GM19238 (cell line): ENCODE data around the gene GTF3C1.

Experiments
- DNase-seq: peaks from one replicate; pipeline ENCODE4 v3.0.0; 2011; ENCODE audit warnings: low spot score; ENCODE audit not compliant: insufficient read length

GTF3C1 gene

DNA sequence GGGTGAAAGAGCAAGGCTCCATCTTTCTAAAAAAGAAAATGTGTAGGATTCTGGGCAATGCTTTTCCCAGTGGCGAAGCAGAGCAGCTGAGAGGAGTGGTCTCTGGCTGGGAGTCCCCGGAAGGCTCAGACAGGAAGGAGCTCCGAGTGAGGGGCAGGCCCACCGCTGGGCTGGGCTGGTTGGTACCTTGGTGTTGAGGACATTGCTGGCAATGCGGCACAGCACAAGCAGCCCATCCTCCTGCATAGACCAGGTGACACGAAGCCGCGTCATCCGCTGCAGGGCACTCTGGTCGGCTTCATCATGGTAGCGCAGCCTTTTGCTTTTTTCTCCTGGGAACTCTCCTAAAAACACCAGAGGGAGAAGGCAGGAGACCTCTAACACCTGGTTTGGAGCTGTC lies 63.9 kb downstream of the GTF3C1 start:
- DNase-seq: no peak

DNA sequence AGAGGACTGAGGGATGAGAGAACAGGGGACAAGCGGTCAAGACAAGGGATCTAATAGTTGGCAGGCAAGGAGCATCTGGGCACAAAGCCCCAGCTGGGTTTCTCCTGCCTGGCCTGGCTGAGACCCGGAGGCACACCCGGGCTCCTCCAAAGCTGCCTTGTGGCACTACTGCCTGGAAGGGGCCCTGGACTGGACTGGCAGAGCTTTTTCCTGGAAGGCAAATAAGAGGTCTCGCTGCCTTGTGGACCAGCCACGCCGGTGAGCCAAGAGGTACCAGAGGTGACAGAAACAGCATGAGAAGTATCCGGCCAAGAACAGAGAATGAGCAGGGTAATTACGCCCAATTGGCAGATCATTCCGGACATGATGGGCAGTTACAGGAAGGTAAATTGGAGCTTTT lies 64.6 kb downstream of the GTF3C1 start:
- no peak for DNase-seq

DNA sequence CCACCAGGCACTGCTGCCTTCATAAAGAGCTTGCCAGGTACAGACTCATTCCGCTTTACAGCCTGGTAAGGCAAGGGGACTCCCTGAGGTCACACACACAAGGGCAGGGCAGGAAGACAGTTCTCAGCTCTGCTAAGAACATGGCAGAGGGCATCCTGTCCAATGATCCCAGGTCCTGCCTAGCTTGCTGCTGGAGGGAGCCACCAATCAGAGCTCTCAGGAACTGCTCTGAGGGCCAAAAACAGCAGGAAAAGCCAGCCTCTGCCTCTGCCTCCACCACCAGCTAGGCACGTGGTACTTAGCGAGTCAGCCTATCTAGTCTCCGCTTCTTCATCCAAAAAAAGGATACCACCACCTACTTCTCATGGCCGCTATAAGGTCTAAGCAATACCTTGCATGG lies 66.1 kb downstream of the GTF3C1 start:
- no peak for DNase-seq

DNA sequence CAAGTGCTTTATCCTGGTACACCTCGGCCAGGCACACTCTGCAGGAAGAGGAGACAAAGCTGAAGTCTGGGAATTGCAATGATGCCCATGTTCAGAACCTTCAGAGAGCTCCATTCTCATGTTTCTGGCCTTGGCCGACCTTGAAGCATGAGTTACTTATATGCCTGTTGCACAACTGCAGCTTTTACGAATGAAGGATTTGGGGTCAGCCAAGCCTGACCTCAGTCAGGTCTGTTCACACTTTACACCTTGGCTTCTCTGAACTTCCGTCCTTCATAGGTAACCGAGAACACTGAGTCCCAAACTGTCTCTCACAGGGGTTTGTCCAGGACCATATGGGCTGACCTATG lies 66.7 kb downstream of the GTF3C1 start:
- DNase-seq: no peak

DNA sequence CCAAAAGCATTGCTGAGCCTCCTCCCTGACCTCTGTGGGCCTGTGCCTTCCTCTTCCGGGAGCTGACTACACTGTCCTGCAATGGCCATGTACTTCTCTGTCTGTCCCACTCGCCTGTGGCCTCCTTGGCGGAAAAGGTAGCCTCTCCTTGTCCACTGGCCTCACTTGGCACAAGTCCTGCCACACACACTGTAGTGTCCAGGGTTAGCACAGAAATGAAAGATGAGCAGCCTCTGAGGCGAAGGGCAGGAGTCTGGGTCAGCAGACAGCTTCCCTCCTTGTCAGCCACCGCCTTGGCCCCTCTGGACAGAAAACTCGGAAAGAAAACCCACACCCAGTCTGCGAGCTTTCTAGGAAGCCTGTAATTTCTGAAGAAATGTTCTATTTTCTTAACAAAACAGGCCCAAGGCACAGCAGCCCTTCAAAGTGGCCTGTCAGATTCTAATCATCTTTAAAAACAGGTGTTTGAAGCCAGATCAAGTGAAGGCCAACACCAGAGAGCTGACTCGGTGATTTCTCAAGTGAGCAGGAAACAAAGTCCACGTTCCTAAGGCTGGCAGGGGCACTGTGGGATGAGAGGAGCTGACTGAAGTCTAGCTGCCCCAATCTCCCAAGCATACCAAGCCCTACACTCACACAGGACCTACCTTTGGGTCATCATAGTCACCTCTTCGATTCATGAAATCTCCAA lies 67.2 kb downstream of the GTF3C1 start:
- DNase-seq: no peak

DNA sequence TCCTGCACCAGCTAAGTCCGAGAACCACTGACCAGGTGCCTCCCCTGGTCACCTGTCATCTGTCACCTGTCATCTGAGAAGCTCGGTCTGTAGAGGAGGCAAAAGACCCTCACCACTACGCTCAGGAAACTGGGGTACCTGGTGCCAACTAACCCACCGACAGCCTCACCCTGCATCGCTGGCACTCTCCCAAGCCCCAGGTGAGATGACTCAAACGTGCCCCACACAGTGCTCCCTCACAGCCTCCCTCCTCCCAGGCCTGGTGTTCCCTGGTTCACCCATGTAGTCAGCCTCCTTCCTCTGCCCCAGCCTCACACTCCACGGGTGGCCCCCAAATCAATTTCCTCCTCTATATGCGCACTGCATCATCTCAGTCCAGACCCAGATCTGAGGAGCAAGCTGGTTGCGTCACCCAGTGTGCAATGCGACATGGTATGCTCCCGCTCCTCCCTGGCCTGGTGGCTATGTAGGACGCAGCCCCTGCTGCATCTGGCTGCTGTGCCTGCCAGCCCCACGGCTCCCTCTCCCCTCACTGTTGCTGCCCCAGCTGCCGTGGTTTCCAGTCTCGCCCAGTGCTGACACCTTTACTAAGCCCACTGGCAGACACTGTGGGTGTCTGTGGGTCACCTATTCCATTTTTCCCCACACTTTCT lies 68.3 kb downstream of the GTF3C1 start:
- no peak for DNase-seq

DNA sequence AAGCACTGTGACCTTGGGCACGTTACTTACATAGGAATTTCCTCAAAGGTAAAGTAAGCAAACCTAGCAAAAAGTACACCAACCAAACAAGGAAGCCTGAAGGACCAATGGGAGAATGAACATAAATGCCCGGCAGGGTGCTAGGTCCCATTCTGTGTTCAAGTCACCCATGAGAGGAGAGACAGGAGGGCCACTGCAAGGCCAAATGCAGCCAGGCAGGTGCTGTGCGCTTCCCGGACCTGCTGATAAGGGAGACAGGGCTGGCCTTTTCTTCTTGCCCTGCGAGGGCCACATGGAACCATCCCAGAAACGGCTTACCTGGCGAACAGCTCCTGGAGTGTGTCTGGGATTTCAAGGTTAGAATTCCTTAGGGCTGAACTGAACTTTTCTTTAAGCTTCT lies 69.0 kb downstream of the GTF3C1 start:
- no peak for DNase-seq

DNA sequence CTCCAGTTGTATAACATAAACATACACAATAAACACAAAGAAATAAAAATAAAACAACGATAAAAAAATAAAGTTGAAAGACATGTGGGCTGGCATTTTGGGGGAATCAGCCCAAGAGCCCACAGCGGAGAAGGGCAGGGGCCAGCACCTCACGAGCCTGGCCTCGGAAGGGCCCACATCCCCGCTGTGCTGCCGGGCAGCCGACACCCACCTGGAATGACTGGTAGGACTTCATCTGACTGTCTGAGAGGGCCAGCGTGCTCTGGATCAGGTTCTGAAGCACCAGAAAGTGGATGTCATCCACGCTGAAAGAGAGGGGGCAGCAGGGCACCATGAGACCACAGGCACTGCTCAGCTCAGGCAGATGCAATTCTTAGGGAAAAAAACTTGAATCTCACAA lies 73.5 kb downstream of the GTF3C1 start:
- no peak for DNase-seq

DNA sequence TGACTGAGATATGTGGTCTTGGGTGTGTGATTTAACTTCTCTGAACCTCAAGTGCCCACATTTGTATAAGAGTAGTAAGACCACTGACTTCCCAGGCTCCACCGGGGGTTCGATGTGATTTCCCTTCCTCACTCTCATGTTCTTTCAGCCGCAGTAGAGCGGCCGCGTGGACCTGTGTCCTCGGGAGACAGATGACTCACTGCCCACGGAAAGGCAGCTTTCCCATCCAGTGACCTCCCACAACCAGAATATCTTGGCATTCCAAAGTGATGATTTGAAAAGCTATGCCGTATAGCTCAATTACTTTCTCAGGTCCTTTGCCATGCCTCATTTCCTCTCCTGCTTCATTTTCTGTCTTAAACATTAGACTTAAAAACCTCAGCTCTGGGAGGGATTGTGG lies 74.2 kb downstream of the GTF3C1 start:
- DNase-seq: no peak

DNA sequence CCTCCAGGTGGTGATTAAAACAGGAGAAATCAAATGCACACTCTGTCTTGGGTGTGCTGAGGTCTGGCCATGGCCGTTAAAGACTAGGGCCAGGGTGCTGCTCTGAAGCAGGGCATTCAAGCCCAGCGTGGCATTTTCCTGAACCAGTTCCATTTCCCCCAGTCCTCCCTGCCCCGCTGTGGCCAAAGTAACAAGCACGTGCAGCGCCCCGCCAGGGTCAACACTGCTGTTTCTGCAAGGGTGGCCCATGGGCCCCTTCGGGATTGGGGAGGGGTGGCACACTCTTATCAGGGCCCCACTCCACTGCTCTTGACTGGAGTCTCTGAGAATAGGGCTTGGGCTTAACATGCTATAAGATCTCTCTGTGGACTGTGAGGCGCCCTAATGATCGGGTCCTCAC lies 74.8 kb downstream of the GTF3C1 start:
- no peak for DNase-seq

DNA sequence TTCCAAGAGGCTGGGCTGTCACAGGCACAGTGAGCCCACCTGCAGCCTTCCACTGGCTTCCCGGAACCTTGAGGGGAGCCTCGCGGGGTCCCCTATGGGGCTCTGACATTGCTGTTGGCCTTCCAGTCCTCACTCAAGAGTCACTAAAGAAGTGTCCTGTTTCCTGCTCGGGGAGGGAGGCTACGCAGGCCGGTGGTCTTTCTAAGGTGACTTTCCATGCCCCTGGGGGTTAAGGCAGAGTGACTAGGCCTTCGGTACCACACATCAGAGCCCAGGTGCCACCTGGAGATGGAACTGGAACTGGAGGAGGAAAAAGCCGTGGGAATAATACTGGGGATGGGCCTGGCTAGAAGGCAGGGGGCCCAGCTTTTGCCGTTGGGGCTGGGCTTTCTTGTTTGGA lies 75.7 kb downstream of the GTF3C1 start:
- DNase-seq: no peak

DNA sequence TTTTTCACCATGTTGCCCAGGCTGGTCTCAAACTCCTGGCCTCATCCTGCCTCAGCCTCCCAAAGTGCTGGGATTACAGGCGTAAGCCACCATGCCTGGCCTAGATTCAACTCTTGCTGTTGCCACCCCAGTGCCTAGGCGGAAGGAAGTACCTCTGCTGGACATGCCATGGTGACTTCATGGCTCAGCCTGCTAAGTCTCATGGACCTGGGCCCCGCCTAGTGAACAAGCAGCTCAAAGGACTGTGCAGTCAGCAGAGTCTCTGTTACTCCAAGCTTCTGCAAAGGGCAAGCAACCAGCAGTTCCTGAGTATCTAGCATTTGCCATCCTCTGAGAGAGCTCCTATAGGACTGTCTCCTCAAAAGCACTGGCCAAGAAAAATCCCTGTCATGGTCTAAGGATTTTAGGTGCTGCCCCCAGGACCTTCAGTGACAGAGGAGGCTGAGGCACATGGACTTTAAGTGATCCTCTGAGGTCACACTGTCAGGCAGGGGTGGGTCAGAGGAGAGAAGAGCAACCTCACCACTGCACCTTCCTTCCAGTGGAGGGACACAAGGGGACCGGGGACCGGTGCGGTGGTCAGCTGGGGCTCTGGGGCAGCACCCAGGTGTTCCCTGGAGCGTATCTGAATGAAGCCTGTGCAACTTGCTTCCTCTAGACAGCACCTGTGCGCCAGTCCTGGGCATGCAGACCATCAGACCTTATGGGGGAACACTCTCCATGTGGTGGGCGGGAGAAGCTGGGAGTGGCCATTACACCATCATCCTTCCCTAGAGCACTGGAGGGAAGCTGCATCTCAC lies 76.4 kb downstream of the GTF3C1 start:
- DNase-seq: no peak

DNA sequence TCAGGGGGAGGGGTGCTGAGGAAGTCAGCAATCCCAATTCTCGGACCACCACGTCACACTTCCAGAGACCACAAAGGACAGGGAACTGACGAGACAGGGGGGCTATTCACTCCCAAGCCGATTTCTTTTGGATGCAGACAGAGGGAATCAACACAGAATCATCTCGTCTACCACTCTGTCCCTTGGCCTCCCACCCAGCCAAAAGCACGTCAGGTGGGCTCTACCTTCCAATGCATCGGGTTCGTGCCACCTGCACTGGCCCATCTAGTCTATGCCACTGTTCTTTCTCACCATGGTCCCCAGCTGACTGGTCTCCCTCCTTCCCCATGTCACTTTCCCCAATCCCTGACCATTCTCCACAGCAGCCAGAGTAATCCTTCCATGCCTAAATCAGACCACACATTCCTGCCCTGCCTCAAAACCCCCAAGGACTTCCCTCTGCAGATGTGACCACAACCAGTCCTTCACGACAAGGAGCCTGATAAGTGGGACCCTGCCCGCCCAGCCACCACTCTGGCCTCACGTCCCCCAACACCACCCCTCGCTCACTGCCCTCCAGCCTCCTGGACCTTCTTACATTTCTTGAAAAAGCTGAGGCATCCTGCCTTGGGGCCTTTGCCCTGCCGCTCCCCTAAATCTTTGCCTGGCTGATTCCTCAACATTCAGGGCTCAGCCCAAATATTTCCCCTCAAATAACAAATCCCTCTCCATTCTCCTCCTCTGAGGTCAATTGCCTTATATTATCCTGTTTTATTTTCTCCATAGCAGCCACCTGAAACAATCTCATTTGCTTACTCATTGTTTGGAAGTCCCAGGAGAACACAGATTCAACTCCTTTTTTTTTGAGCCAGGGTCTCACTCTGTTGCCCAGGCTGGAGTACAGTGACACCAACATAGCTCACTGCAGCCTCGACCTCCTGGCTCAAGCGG lies 77.4 kb downstream of the GTF3C1 start:
- DNase-seq: no peak

DNA sequence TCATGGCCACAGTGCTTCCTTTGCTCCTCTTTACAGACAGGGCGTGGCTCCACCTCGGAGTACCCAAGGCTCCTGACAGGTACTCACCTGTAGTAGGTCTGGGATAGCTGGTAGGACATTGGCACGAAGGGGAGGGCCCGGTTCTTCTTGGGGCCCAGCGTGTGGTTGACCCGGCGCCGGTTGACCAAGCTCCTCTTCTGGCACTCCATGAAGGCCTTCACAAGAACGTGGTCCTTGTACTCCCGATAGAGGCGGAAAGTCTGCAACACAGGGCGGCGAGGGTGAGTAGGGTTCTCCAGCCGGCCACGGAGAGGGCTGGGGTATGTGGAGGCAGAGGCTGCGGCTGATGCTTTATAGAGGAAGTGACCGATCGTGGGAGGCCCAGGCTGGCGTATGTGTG lies 78.1 kb downstream of the GTF3C1 start:
- DNase-seq: no peak

DNA sequence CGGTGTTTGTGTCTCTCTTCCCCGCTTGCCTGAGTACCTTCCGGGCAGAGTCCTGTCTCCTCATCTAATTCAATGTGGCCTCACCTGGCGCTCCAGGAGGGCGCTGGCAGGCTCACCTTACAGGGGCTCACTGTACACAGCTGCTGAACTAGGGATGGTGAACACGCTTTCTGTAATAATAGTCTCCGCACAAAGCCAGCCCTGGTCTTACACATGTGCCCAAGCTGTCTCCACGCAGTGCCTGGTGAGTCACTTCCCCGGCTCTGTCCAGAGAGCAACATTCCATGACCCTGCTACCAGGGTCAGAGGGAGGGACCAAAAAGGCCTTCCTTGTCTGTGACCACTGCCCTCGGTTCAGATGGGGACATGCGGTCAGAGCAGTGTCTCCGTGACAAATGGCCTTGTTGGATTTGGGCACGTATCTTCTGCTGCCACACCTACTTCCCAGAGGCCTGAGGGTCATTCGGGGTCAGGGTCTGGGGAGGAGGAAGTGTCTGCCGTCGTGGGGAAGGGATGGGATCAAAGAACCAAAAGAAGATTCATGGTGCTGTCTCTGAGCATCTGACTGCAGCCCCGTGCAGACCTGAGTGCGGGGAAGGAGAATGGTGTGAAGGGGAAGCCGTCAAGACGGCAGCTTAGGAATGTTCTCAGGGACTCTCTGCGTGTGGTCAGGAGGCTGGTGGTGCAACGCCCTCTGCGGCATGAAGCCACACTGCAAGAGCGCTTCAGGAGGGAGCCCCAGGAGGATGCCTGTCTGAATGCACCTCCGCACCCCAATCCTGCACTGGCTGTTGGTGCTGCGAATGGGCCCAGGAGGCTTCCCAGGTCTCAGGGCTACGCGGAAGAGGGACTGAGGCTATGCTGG lies 78.9 kb downstream of the GTF3C1 start:
- no peak for DNase-seq

DNA sequence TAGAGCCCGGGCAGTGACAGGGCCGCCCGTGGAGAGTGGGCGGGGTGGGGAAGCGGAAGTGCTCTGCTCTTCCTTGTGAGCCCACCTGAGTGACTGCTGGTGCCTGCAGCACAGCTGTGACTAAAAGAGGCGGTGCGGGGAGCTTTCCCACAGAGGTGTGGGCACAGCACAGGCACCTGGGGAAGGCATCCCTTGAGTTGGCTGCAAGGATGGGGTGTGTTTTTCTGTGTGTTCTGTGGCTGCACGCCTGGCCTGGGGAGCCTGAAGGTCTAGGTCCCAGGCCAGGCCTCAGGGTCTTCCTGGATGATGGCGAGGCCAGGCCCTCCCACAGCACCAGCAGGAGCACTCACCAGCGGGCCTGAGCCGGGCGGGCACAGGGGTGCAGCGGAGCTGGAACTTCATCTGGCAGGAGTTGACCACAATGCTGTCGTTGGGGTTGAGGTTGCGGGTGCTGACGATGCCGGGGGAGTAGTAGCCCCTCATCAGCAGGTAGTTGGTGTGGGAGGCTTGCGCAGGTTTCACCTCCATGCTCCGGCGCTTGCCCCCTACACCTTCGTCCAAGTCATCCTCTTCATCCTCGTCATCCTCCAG lies 80.7 kb downstream of the GTF3C1 start:
- DNase-seq: no peak

DNA sequence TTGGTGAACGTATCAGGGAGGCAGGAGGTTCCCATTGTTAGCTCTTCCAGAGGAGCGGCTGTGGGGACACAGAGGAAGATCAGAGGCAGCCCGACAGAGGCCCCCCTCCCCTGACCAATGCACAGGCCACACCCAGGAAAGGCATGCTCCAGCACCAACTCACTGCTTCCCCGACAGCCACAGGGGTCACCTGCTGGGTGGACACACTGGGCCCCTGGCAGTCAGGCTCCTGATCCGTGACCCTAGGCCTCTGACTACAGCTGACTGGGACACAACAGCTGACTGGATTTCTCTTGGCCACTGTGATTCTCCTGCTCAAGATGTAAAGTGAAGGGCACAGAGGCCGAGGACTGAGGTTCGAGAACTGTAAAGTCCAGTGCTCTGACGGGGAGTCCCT lies 84.2 kb downstream of the GTF3C1 start:
- no peak for DNase-seq

DNA sequence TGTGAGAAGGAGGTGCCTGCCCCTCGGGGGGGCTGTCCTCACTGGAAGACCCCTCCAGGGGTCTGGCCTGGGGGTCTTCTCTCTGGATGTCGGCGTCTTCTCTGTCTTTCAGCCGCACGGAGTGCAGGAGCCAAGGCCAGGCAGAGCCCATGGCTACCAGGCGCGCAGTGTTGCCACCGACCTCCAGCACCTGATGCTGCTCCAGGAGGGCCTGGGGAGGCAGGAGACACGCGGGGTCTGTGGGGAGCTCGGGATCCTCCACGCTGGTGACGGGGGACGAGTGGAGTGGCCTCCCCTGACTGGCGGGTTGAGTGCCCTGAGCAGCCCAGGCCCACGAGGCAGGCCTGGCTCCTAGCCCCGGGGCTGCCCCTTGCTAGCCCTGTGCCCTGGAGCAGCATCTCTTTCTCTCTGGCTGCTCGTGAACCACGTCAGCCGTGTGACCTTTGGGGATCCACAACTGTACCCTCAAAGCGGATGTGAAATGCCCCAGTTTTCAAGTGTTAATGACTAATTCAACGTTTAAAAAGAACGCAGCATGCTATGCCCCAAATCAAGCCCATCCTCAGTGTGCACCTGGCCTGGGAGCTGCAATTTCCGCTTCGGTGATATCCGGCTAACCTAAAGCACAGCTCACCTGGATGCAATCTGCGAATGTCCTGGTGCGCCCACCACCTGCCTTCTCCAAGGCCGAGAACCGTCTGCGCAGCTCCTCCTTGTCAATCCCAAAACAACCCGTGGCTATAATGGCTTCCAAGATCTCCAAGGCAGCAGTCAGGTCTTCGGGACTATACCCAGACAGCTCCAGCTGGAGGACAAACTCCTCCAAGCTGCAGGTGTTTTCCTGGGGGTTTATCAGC lies 84.9 kb downstream of the GTF3C1 start:
- DNase-seq: no peak
